Activated T-cell treated with anti-CD3 and anti-CD28 coated beads for 48 hours (primary cell): Measurements from ENCODE around the gene THTPA.
A peak's percentile ranks its signal among the peaks of the same experiment; 100 is the strongest.

Experiments
- DNase-seq: peaks from one replicate; pipeline ENCODE4 v3.0.0-alpha.2; 2020; ENCODE audit warnings: low read depth

THTPA gene

GRCh38 chr14:23551266-23552028 lies 4.6 kb upstream of the THTPA start, which contains the start of gene ZFHX2:
ZFHX2 (minus strand) TSS chr14:23551765; CDS start chr14:23535325, 16,440 bp downstream.
- peak; percentile 77 for DNase-seq

GRCh38 chr14:23555533-23555881 lies 564 bp upstream of the THTPA start:
- DNase-seq: no peak

- no peak for DNase-seq
Observed at GRCh38 chr14:23556700-23557440, 799 bp downstream of the THTPA start.

- DNase-seq: no peak
Observed at GRCh38 chr14:23557521-23557920, 1.4 kb downstream of the THTPA start.

- DNase-seq: no peak
Observed at GRCh38 chr14:23557946-23558345, 1.9 kb downstream of the THTPA start.

GRCh38 chr14:23558346-23559009 lies 2.4 kb downstream of the THTPA start:
- no peak for DNase-seq

GRCh38 chr14:23559010-23559925 lies 3.2 kb downstream of the THTPA start:
- peak; percentile 67 for DNase-seq

GRCh38 chr14:23559926-23560520 lies 4.0 kb downstream of the THTPA start:
- no peak for DNase-seq

GRCh38 chr14:23561259-23561658 lies 5.2 kb downstream of the THTPA start:
- DNase-seq: no peak

GRCh38 chr14:23561873-23562821 lies 6.1 kb downstream of the THTPA start:
- DNase-seq: no peak

GRCh38 chr14:23562822-23563472 lies 6.9 kb downstream of the THTPA start:
- DNase-seq: peak; percentile 36

GRCh38 chr14:23563473-23564180 lies 7.6 kb downstream of the THTPA start:
- no peak for DNase-seq

- no peak for DNase-seq
Observed at GRCh38 chr14:23564181-23564812, 8.2 kb downstream of the THTPA start.

- DNase-seq: no peak
Observed at GRCh38 chr14:23564876-23565275, 8.8 kb downstream of the THTPA start.

- no peak for DNase-seq
Observed at GRCh38 chr14:23565626-23566025, 9.6 kb downstream of the THTPA start.

- no peak for DNase-seq
Observed at GRCh38 chr14:23566112-23566777, 10.2 kb downstream of the THTPA start.

GRCh38 chr14:23566778-23567185 lies 10.7 kb downstream of the THTPA start:
- no peak for DNase-seq
